Measurements from ENCODE around the gene PCYT2.

The PCYT2 gene

DNA sequence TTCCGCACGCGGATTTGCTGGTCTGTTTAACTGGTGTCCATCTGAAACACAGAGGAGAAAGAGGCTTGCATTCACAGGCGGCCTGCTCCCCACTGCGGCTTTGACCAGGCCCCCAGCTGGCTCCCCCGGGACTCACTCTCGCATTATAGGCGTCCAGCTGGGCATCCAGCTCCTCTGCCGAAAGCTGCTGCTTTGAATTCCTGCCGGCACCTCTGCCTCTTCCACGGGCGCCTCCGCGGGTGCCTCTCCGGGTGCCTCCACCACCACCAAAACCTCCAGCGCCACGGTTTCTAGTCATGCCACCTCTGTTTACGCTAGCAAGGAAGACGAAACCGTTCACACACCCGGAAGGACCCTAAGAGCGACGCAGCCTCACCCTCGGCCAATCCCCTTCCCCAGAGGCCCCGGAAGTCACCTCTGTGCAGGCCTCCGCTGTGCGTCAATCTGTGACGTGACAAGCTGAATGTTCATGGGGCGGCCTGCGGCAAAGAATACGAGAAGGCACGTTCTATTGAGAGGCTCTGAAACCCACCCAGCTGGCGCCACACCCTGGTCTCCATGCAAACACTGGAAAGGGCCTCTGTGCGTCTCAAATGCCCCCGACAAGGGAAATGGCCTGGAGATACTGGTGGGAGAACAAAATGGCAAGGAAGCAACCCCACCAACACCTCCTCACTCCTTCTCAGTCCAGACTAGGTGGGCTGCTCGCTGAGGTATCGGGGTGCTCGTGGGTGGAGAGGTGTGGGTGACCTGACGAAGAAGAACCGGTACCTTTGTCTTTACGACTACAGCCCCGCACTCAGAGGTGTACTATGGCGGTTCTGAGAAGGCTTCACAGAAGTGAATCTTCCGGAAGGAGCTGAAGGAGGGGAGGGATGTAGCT, 22.9 kb downstream of the PCYT2 start:
- no peak for TF ChIP-seq ZFX (IDR thresholded peaks at IDR 0.05)
- H3K27ac ChIP-seq = no peak overlapping the region

DNA sequence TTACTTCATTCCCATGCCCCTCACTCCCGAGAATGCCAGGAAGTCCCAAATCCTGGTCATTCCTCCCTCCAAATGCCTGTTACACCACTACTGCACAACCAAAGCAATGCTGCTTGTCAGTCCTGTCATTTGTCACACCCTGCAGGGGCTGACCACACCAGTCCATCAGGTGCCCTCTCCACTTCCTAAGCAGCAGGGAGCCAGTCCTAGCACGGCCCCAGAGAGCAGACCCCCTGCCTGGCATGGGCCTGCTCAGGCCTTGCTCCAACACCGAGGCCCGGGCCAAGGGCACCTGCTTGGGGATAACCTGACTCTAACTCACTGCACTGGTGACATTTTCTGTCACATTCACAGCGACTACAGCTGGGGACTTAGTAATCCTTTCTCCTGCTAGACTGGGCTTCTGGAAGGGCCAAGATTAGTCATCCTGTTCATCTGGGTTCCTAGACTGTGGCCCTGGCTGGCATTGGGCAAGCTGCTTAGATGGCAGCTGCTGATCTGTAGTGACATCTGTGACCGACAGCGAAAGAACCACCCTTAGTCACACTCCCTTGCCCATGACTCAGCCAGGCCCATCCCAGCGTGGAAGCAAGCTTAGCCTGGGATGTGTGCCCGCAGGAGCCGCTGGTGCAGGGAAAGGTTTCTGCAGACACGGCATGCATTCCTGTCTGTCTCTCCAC, 25.2 kb downstream of the PCYT2 start:
- no peak overlapping the region for H3K27ac ChIP-seq
- TF ChIP-seq ZFX (IDR thresholded peaks at IDR 0.05) = no peak
- TF ChIP-seq, protein P1, sequence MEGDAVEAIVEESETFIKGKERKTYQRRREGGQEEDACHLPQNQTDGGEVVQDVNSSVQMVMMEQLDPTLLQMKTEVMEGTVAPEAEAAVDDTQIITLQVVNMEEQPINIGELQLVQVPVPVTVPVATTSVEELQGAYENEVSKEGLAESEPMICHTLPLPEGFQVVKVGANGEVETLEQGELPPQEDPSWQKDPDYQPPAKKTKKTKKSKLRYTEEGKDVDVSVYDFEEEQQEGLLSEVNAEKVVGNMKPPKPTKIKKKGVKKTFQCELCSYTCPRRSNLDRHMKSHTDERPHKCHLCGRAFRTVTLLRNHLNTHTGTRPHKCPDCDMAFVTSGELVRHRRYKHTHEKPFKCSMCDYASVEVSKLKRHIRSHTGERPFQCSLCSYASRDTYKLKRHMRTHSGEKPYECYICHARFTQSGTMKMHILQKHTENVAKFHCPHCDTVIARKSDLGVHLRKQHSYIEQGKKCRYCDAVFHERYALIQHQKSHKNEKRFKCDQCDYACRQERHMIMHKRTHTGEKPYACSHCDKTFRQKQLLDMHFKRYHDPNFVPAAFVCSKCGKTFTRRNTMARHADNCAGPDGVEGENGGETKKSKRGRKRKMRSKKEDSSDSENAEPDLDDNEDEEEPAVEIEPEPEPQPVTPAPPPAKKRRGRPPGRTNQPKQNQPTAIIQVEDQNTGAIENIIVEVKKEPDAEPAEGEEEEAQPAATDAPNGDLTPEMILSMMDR (conservative IDR thresholded peaks at IDR 0.05) = no peak

GRCh38 chr17:81885454-81885853, 25.7 kb downstream of the PCYT2 start:
- no peak overlapping the region for H3K27ac ChIP-seq

DNA sequence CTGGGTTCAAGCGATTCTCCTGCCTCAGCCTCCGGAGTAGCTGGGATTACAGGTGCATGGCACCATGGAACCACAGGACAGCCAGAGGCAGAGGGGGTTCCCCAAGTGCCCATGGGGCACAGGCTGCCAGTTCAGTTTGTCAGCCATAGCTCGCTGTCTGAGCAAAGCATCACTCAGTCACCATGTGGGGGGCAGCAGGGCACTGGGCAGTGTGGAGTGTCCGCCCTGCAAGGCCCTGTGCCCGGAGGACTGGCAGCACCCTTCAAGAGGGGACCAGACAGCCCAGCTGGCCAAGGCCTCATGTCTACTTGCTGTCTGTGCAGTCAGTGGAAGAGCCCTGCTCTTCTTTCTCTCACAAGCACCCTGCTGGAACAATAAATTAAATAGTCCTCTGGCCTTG, 26.2 kb downstream of the PCYT2 start:
- no peak for TF ChIP-seq ZFX (IDR thresholded peaks at IDR 0.05)
- TF ChIP-seq, protein P1 (conservative IDR thresholded peaks at IDR 0.05) = no peak
- H3K27ac ChIP-seq = no peak overlapping the region

More at GRCh38 chr17:81885454-81885853, 25.7 kb downstream of the PCYT2 start:
- TF ChIP-seq, protein P1 (conservative IDR thresholded peaks at IDR 0.05) = no peak
- TF ChIP-seq ZFX (IDR thresholded peaks at IDR 0.05) = no peak

GRCh38 chr17:81884520-81884919, 26.7 kb downstream of the PCYT2 start:
- TF ChIP-seq, protein P1 (conservative IDR thresholded peaks at IDR 0.05) = no peak
- TF ChIP-seq ZFX (IDR thresholded peaks at IDR 0.05) = no peak
- H3K27ac ChIP-seq = no peak overlapping the region

DNA sequence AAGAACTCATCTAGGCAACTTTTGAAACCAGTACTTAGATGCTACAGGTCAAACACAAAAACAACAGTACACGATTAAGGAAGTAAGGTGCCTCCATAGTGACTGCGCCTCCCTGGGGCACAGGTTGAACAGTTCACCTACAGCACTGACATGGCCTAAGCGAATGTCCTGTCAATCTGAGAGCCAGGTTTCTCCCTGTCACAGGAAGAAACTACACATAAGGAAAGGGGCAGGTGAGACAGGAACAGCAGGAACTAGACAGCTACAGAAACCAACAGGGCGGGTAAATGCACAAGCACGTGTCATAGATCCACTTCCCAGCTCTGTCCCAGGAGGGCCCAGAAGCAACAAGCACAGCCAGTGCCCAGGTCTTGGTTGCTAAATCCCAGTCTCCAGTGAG, 32.1 kb downstream of the PCYT2 start:
- TF ChIP-seq, protein P1 (conservative IDR thresholded peaks at IDR 0.05) = no peak
- TF ChIP-seq ZFX (IDR thresholded peaks at IDR 0.05) = no peak
- no peak overlapping the region for H3K27ac ChIP-seq

- TF ChIP-seq, protein P1 (conservative IDR thresholded peaks at IDR 0.05) = no peak
- no peak for TF ChIP-seq ZFX (IDR thresholded peaks at IDR 0.05)
- no peak overlapping the region for H3K27ac ChIP-seq
Observed at GRCh38 chr17:81878294-81878693, 32.9 kb downstream of the PCYT2 start.
